Measurements from ENCODE around the gene HAP1. TPM values are rescaled to one million over a fixed set of nuclear protein-coding genes. Genes with fewer than 3 reads are reported as not detected.

HAP1 gene
- 0.96 and 1.6 TPM in 2 replicates for total RNA-seq

- H3K27me3 ChIP-seq (ENCODE audit: control insufficient read depth, insufficient read depth, low read length), result peaks cover 56% of the 10 kb centered on the region
- DNase-seq (ENCODE audit: low read depth), result no peak
These were observed at the start of gene HAP1 for GRCh38 chr17:41734139-41734948. TSS of gene HAP1 (minus strand) at chr17:41734643. CDS start at chr17:41734634, 9 bp downstream.

GRCh38 chr17:41782142-41782541 lies 47.7 kb upstream of the HAP1 start:
- no peak overlapping the region for H3K4me3 ChIP-seq (ENCODE audit: low read depth, low read length)
- no peak for TF ChIP-seq CTCF (IDR thresholded peaks at IDR 0.05; ENCODE audit: insufficient read depth, low read length, poor library complexity, severe bottlenecking)

More at GRCh38 chr17:41734139-41734948, at the start of gene HAP1:
- Histone ChIP-seq H3K36me3 (ENCODE audit: control insufficient read depth, insufficient read depth, low read length) (no peaks in the 10 kb centered on the region), H3K4me3 (ENCODE audit: low read depth, low read length) (peak within 1 kb of the TSS; percentile 39)
- no peak for TF ChIP-seq CTCF (IDR thresholded peaks at IDR 0.05; ENCODE audit: insufficient read depth, low read length, poor library complexity, severe bottlenecking)

GRCh38 chr17:41781404-41782110 lies 47.1 kb upstream of the HAP1 start:
- no peak for TF ChIP-seq CTCF (IDR thresholded peaks at IDR 0.05; ENCODE audit: insufficient read depth, low read length, poor library complexity, severe bottlenecking)
- H3K4me3 ChIP-seq (ENCODE audit: low read depth, low read length), result no peak overlapping the region

More at GRCh38 chr17:41782142-41782541, 47.7 kb upstream of the HAP1 start:
- Histone ChIP-seq H3K36me3 (ENCODE audit: control insufficient read depth, insufficient read depth, low read length) (no peaks in the 10 kb centered on the region), H3K27me3 (ENCODE audit: control insufficient read depth, insufficient read depth, low read length) (no peaks in the 10 kb centered on the region)
- DNase-seq (ENCODE audit: low read depth), result no peak

GRCh38 chr17:41779954-41780353 lies 45.5 kb upstream of the HAP1 start:
- TF ChIP-seq CTCF (IDR thresholded peaks at IDR 0.05; ENCODE audit: insufficient read depth, low read length, poor library complexity, severe bottlenecking), result no peak
- Histone ChIP-seq H3K27me3 (ENCODE audit: control insufficient read depth, insufficient read depth, low read length) (no peaks in the 10 kb centered on the region), H3K36me3 (ENCODE audit: control insufficient read depth, insufficient read depth, low read length) (no peaks in the 10 kb centered on the region), H3K4me3 (ENCODE audit: low read depth, low read length) (no peak overlapping the region)
- no peak for DNase-seq (ENCODE audit: low read depth)

More at GRCh38 chr17:41781404-41782110, 47.1 kb upstream of the HAP1 start:
- DNase-seq (ENCODE audit: low read depth), result no peak
- Histone ChIP-seq H3K36me3 (ENCODE audit: control insufficient read depth, insufficient read depth, low read length) (no peaks in the 10 kb centered on the region), H3K27me3 (ENCODE audit: control insufficient read depth, insufficient read depth, low read length) (no peaks in the 10 kb centered on the region)

- TF ChIP-seq CTCF (IDR thresholded peaks at IDR 0.05; ENCODE audit: insufficient read depth, low read length, poor library complexity, severe bottlenecking), result no peak
- peak; percentile 67 for DNase-seq (ENCODE audit: low read depth)
- no peaks in the 10 kb centered on the region for H3K27me3 ChIP-seq (ENCODE audit: control insufficient read depth, insufficient read depth, low read length)
- peaks cover 2% of the 10 kb centered on the region for H3K36me3 ChIP-seq (ENCODE audit: control insufficient read depth, insufficient read depth, low read length)
- no peak overlapping the region for H3K4me3 ChIP-seq (ENCODE audit: low read depth, low read length)
These were observed 43.2 kb upstream of the HAP1 start for GRCh38 chr17:41777574-41778188.

Measured in kidney epithelial cell (primary cell).